ENCODE data around the gene CARNS1.
A peak's percentile ranks its signal among the peaks of the same experiment; 100 is the strongest.

Gene CARNS1

GRCh38 chr11:67370351-67371076 is 45.0 kb upstream of the CARNS1 start:
- Histone ChIP-seq H3K9ac (no peak overlapping the region), H3K9me3 (no peaks in the 10 kb centered on the region), H3K4me3 (no peak overlapping the region), H4K20me1 (peaks cover 58% of the 10 kb centered on the region), H3K36me3 (no peaks in the 10 kb centered on the region), H3K27ac (no peak overlapping the region), H3K27me3 (peaks cover 63% of the 10 kb centered on the region), H3K4me1 (peaks cover 87% of the 10 kb centered on the region), H3K4me2 (peak overlapping the region; percentile 99)
- TF ChIP-seq Cebpa-rat (IDR thresholded peaks at IDR 0.05): no peak

GRCh38 chr11:67371189-67371910 is 44.1 kb upstream of the CARNS1 start:
- Histone ChIP-seq H3K9ac (no peak overlapping the region), H3K4me2 (peak overlapping the region; percentile 99), H3K4me1 (peaks cover 87% of the 10 kb centered on the region), H3K27me3 (peaks cover 71% of the 10 kb centered on the region), H3K27ac (no peak overlapping the region), H3K36me3 (no peaks in the 10 kb centered on the region), H3K4me3 (peak overlapping the region; percentile 74; the same call in 1 of the 2 replicates), H3K9me3 (no peaks in the 10 kb centered on the region), H4K20me1 (peaks cover 58% of the 10 kb centered on the region)
- no peak for TF ChIP-seq Cebpa-rat (IDR thresholded peaks at IDR 0.05)

GRCh38 chr11:67371911-67372320 is 43.6 kb upstream of the CARNS1 start:
- Histone ChIP-seq H3K9me3 (no peaks in the 10 kb centered on the region), H3K4me1 (peaks cover 83% of the 10 kb centered on the region), H3K4me3 (peak overlapping the region; percentile 74), H3K9ac (peak overlapping the region; percentile 34; the same call in 1 of the 2 replicates), H3K36me3 (no peaks in the 10 kb centered on the region), H3K27me3 (peaks cover 77% of the 10 kb centered on the region), H4K20me1 (peaks cover 58% of the 10 kb centered on the region), H3K27ac (no peak overlapping the region), H3K4me2 (peak overlapping the region; percentile 99)
- TF ChIP-seq Cebpa-rat (IDR thresholded peaks at IDR 0.05): no peak

GRCh38 chr11:67372321-67372992 is 43.0 kb upstream of the CARNS1 start:
- peaks cover 82% of the 10 kb centered on the region for H3K27me3 ChIP-seq
- H3K4me3 ChIP-seq: peak overlapping the region; percentile 74
- peak overlapping the region; percentile 99 for H3K4me2 ChIP-seq
- peaks cover 80% of the 10 kb centered on the region for H3K4me1 ChIP-seq
- no peak for TF ChIP-seq Cebpa-rat (IDR thresholded peaks at IDR 0.05)
- H3K9ac ChIP-seq: peak overlapping the region; percentile 73
- no peak overlapping the region for H3K27ac ChIP-seq
- H3K9me3 ChIP-seq: no peaks in the 10 kb centered on the region
- peaks cover 54% of the 10 kb centered on the region for H4K20me1 ChIP-seq
- H3K36me3 ChIP-seq: no peaks in the 10 kb centered on the region

DNA sequence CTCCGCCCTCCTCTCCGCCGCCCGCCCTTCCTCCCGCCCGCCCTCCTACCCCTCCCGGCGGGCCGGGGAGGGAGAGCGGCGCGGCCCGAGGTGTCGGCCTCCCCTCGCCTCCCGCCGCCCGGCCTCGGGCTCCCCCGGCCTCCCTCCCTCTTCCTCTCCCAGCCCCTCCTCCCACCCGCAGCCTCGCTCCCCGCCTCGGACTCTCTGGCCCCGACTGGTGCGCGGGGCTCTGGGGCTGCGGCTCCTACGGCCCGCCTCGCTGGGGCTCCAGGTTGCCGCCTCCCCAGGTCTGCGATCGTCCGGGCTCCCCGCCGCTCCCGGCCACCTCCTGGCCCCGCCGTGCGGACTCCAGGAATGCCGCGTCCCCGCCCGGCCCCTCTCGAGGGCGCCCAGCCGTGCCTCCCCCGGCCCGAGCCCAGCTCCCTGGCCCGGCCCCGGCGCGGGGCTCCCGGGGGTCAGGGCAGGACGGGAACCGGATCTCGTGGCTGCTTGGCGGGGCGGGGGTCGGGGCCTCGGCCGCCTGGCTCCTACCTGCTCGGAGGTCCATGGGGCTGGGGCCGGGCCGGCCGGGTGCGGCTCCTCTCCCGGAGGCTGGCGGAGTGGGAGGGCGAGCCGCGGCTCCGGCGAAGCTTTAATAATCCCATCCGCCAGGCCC is 42.4 kb upstream of the CARNS1 start, which contains the start of gene CLCF1:
Gene CLCF1 (minus strand): TSS at position 606 of the 655 bp plus-strand sequence. CDS start 59 bp downstream, at position 547.
- peaks cover 80% of the 10 kb centered on the region for H3K4me1 ChIP-seq
- H3K27ac ChIP-seq: peak within 1 kb of the TSS; percentile 48; the same call in 1 of the 2 replicates
- peak within 1 kb of the TSS; percentile 74 for H3K4me3 ChIP-seq
- H3K4me2 ChIP-seq: peak within 1 kb of the TSS; percentile 99
- peak within 1 kb of the TSS; percentile 73 for H3K9ac ChIP-seq
- peaks cover 83% of the 10 kb centered on the region for H3K27me3 ChIP-seq
- H3K36me3 ChIP-seq: no peaks in the 10 kb centered on the region
- H4K20me1 ChIP-seq: peaks cover 49% of the 10 kb centered on the region
- H3K9me3 ChIP-seq: no peaks in the 10 kb centered on the region
- TF ChIP-seq Cebpa-rat (IDR thresholded peaks at IDR 0.05): no peak

DNA sequence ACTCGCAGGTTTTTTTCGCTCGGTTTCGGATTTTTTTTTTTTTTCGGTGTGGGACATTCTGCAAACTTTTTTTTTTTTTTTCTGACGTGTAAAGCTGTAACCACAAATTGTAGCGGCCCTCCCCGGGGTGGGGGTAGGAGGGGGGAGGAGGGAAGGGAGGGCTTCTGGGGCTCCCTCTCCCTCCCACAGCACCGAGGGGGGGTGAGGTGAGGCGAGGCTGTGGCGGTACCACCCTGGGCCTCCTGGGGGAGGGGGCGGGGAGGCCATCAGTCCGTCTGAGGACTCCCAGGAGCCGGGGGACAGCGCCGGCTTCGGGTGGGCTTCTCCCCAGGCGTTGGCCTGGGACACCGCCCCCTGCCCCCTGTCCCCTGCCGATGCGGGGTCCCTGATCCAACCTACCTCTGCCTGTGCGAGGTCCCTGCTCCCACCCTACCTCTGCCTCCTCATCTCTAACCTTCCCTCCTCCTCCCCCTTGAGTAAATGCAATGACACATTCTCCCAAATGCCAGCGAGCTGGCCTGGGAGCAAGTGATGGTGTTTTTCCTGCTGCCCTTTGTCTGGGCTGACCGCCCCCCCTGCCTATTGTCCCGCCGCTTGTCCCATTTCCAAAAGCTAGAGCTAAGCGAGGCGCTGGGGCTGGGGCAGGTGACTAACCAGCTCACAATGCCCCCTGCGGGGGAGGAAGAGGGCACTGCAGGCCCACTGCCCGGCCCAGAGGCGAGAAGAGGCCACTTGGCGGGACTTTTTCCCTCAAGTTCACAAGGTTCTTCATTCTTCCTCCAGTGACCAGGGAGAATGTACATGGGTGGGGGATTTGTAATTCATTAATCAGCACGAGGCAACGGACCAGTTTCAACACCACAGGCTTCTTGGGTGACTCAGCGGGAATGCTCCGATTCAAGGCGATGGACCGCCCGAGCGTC is 41.6 kb upstream of the CARNS1 start:
- Histone ChIP-seq H3K4me3 (peak overlapping the region; percentile 74), H3K4me1 (peaks cover 80% of the 10 kb centered on the region), H3K9me3 (no peaks in the 10 kb centered on the region), H4K20me1 (peaks cover 42% of the 10 kb centered on the region), H3K36me3 (no peaks in the 10 kb centered on the region), H3K27ac (no peak overlapping the region), H3K27me3 (peaks cover 80% of the 10 kb centered on the region), H3K9ac (peak overlapping the region; percentile 73), H3K4me2 (peak overlapping the region; percentile 99)
- TF ChIP-seq Cebpa-rat (IDR thresholded peaks at IDR 0.05): no peak

DNA sequence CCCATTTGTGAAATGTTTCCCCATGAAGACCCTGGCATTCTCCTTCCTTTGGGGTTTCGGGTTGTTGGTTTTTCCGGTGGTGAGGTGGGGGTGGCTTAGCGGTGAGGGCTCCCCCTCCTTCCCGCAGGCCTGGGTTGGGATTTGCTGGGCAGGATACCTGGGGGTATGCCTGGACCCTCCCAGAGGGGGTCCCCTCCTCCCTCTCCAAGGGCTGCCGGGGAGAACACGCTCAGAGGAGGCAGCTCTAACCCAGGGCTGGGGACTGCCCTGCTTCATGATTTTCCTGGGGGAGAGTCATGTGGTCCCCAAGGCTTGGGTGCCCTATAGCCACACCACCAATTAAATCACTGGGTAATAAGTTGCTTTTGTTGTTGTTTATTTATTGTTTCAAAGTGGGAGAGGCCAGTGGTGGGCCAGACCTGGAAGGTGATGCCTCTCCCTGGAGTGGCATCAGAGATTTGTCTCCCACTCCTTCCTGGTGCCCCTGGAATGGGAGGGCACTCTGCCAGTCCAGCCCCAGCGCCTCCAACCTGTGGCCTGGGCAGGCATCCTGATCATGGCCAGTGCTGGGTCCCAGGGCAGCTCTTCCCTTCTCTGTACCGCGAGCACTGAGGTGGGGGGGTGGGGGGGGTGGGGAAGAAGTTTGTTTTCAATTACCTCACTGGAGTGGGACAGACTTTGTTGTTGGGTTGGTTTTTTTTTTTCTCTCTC is 40.8 kb upstream of the CARNS1 start:
- H3K9ac ChIP-seq: no peak overlapping the region; the same call in 1 of the 2 replicates
- H3K9me3 ChIP-seq: no peaks in the 10 kb centered on the region
- peaks cover 80% of the 10 kb centered on the region for H3K4me1 ChIP-seq
- H3K4me3 ChIP-seq: peak overlapping the region; percentile 74; the same call in 1 of the 2 replicates
- H3K36me3 ChIP-seq: no peaks in the 10 kb centered on the region
- peaks cover 35% of the 10 kb centered on the region for H4K20me1 ChIP-seq
- H3K27me3 ChIP-seq: peaks cover 76% of the 10 kb centered on the region
- no peak overlapping the region for H3K27ac ChIP-seq
- TF ChIP-seq Cebpa-rat (IDR thresholded peaks at IDR 0.05): no peak
- H3K4me2 ChIP-seq: peak overlapping the region; percentile 99

Data from BLaER1 (cell line).